Activated B cell treated with CpG ODN at 0.5 μM for 24 hours (primary cell): ENCODE results near the gene DLGAP4. TPM values are rescaled to one million over a fixed set of nuclear protein-coding genes. Genes with fewer than 3 reads are reported as not detected.
"Not testable (repeated sequence)": the region's sequence is repeated elsewhere in the genome, so short reads cannot be mapped to it uniquely, and the experiment has no call there.

Experiments
- ATAC-seq: fragments of 200-7000 bp; cut with Tn5 transposase; one replicate; pipeline ENCODE4 v1.10.0; 2021; ENCODE audit warnings: low read depth, mild to moderate bottlenecking, moderate library complexity
- CTCF ChIA-PET: fragments of 350-600 bp; sonication (Branson Sonifier 250); formaldehyde crosslinking; loops from one replicate; lab custom pipeline; 2021; ENCODE audit warnings: antibody characterized with exemption; lab: Charles Lee
- POLR2A ChIA-PET: fragments of 350-600 bp; sonication (Branson Sonifier 250); formaldehyde crosslinking; loops from one replicate; lab custom pipeline; 2021; ENCODE audit warnings: antibody characterized with exemption; lab: Charles Lee
- DNase-seq: peaks from one replicate; pipeline ENCODE4 v3.0.0; 2022
- H3K27ac Mint-ChIP-seq: one replicate; pipeline ENCODE4 v1.8.0; 2020; ENCODE audit warnings: mixed read lengths
- H3K27me3 Mint-ChIP-seq: one replicate; pipeline ENCODE4 v1.8.0; 2021; ENCODE audit warnings: mixed read lengths
- H3K36me3 Mint-ChIP-seq: one replicate; pipeline ENCODE4 v1.8.0; 2021; ENCODE audit warnings: low read depth, mixed read lengths
- H3K4me1 Mint-ChIP-seq: one replicate; pipeline ENCODE4 v1.8.0; 2021; ENCODE audit warnings: mixed read lengths
- H3K4me3 Mint-ChIP-seq: one replicate; pipeline ENCODE4 v1.8.0; 2020; ENCODE audit warnings: mild to moderate bottlenecking, mixed read lengths
- H3K9me3 Mint-ChIP-seq: one replicate; pipeline ENCODE4 v1.8.0; 2020; ENCODE audit warnings: mixed read lengths
- CTCF ChIP-seq: fragments of 200-600 bp; IDR thresholded peaks from one replicate; pipeline ENCODE4 v1.8.0; 2022; ENCODE audit warnings: antibody characterized with exemption, mild to moderate bottlenecking
- intact Hi-C: fragments of 100-400 bp; cut with micrococcal nuclease; formaldehyde crosslinking; loops from one replicate; pipeline ENCODE4 v1.15.1; 2024
- total RNA-seq: library from RNA; stranded (reverse); gene quantifications from 2 replicates; pipeline ENCODE4 v1.2.3, GENCODE V29; 2022

The DLGAP4 gene
- total RNA-seq, 1 donor from 2014 or later, result 38.7 TPM

DNA sequence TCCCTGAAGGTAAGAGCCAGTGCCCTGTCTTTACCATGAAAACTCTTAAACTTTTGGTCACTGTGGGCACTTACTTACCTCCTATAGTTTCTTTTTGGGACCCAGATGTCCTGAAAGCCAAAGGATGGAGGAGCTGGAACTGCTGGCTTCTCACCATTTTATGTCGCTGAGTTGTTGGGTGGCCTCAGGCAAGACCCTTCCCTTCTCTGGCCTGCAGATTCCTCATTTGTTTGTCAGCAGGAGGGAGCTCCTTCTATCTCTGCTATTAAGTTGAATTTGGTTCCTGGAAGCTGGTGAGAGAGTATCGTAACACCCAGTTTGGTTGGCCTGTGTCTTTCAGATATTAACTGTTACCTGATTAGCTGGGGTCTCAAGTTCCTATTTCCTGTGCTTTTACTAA lies 167.0 kb downstream of the DLGAP4 start:
- Mint-ChIP-seq H3K27ac (no peak overlapping the region), H3K4me3 (no peak overlapping the region), H3K27me3 (no peaks in the 10 kb centered on the region), H3K9me3 (no peaks in the 10 kb centered on the region), H3K36me3 (peaks cover 8% of the 10 kb centered on the region), H3K4me1 (peaks cover 69% of the 10 kb centered on the region)
- no peak for ATAC-seq
- intact Hi-C loops, result no loop called here
- no peak for TF ChIP-seq CTCF
- CTCF ChIA-PET, result interaction anchor here (1.1 kb wide), 1 partner anchor 140 kb away, joined by 3 read pairs; no protein-coding TSS in a partner anchor
- POLR2A ChIA-PET, result interaction anchor here (1.7 to 3.1 kb wide), 2 partner anchors 11 to 12 kb away, joined by 6 to 11 read pairs; no protein-coding TSS in a partner anchor
- no peak for DNase-seq

- H3K4me1 Mint-ChIP-seq, result peaks cover 62% of the 10 kb centered on the region
- peak overlapping the region; percentile 32 for H3K27ac Mint-ChIP-seq
- POLR2A ChIA-PET, result no interaction called here
Observed at GRCh38 chr20:36474563-36474962, 168.4 kb downstream of the DLGAP4 start.

DNA sequence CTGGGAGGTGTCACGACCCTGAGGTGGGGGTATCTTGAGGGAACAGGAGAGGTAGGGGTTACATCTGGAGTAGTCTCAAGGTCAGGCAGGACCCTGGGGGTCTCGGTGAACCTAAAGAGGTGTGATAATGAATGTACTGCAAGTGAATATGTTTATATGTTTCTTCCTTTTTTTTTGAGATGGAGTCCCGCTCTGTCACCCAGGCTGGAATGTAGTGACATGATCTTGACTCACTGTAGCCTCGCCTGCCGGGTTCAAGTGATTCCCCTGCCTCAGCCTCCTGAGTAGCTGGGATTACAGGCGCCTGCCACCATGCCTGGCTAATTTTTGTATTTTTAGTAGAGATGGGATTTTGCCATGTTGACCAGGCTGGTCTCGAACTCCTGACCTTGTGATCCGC lies 168.9 kb downstream of the DLGAP4 start:
- CTCF ChIA-PET, H3K9me3 Mint-ChIP-seq, POLR2A ChIA-PET, H3K4me3 Mint-ChIP-seq, DNase-seq, ATAC-seq, intact Hi-C loops, H3K27me3 Mint-ChIP-seq, H3K36me3 Mint-ChIP-seq: not testable (repeated sequence)
- peak overlapping the region; percentile 32 for H3K27ac Mint-ChIP-seq
- peaks cover 58% of the 10 kb centered on the region for H3K4me1 Mint-ChIP-seq

More at GRCh38 chr20:36474563-36474962, 168.4 kb downstream of the DLGAP4 start:
- CTCF ChIA-PET, result no interaction called here
- peaks cover 6% of the 10 kb centered on the region for H3K36me3 Mint-ChIP-seq
- ATAC-seq, result no peak
- no peak for DNase-seq
- no peak for TF ChIP-seq CTCF
- intact Hi-C loops, result no loop called here
- H3K27me3 Mint-ChIP-seq, result no peaks in the 10 kb centered on the region
- H3K4me3 Mint-ChIP-seq, result no peak overlapping the region
- no peaks in the 10 kb centered on the region for H3K9me3 Mint-ChIP-seq

GRCh38 chr20:36477475-36477874 lies 171.3 kb downstream of the DLGAP4 start:
- no peak overlapping the region for H3K4me3 Mint-ChIP-seq
- intact Hi-C loops, result no loop called here
- DNase-seq (no peak), ATAC-seq (no peak)
- no peaks in the 10 kb centered on the region for H3K27me3 Mint-ChIP-seq
- no peak overlapping the region for H3K27ac Mint-ChIP-seq
- ChIA-PET POLR2A (no interaction called here), CTCF (no interaction called here)
- H3K4me1 Mint-ChIP-seq, result peaks cover 38% of the 10 kb centered on the region
- H3K36me3 Mint-ChIP-seq, result peaks cover 6% of the 10 kb centered on the region
- TF ChIP-seq CTCF, result no peak
- no peaks in the 10 kb centered on the region for H3K9me3 Mint-ChIP-seq

- peaks cover 38% of the 10 kb centered on the region for H3K4me1 Mint-ChIP-seq
- H3K36me3 Mint-ChIP-seq, result peaks cover 6% of the 10 kb centered on the region
- no peaks in the 10 kb centered on the region for H3K9me3 Mint-ChIP-seq
Observed at GRCh38 chr20:36478137-36478905, 172.2 kb downstream of the DLGAP4 start.

More at GRCh38 chr20:36478137-36478905, 172.2 kb downstream of the DLGAP4 start:
- POLR2A ChIA-PET, result no interaction called here
- DNase-seq (no peak), ATAC-seq (no peak)
- TF ChIP-seq CTCF, result no peak
- H3K4me3 Mint-ChIP-seq, result no peak overlapping the region
- CTCF ChIA-PET, result no interaction called here
- H3K27me3 Mint-ChIP-seq, result no peaks in the 10 kb centered on the region
- intact Hi-C loops, result no loop called here
- H3K27ac Mint-ChIP-seq, result no peak overlapping the region
